GM13976 (cell line): ENCODE data around the gene TGM2.

Experiments
- DNase-seq: peaks from one replicate; pipeline ENCODE4 v3.0.0; 2012; ENCODE audit warnings: low spot score
- CTCF ChIP-seq: IDR thresholded peaks from 2 replicates; pipeline ENCODE4 v1.5.1; 2012; ENCODE audit warnings: borderline replicate concordance, mild to moderate bottlenecking; ENCODE audit not compliant: insufficient read depth; ENCODE audit errors: extremely low read depth, missing control alignments, control extremely low read depth
- in situ Hi-C: fragments of 300-500 bp; cut with MboI; formaldehyde crosslinking; loops from one replicate; pipeline ENCODE4 v1.12.0; 2022; ENCODE audit warnings: low sequenced_read_pairs, mixed read lengths, inconsistent platforms; ENCODE audit not compliant: unreplicated experiment

TGM2 gene

GRCh38 chr20:38135271-38135650, 29.8 kb downstream of the TGM2 start:
- TF ChIP-seq CTCF, result no peak
- in situ Hi-C loops, result no loop called here
- no peak for DNase-seq

GRCh38 chr20:38134427-38135270, 30.4 kb downstream of the TGM2 start:
- no peak for TF ChIP-seq CTCF
- no peak for DNase-seq
- in situ Hi-C loops, result no loop called here

- no peak for DNase-seq
- in situ Hi-C loops, result no loop called here
- no peak for TF ChIP-seq CTCF
Measured at GRCh38 chr20:38133680-38134426, 31.2 kb downstream of the TGM2 start.

- TF ChIP-seq CTCF, result no peak
- in situ Hi-C loops, result no loop called here
- DNase-seq, result no peak
Measured at GRCh38 chr20:38132910-38133501, 32.1 kb downstream of the TGM2 start.

GRCh38 chr20:38132156-38132909, 32.7 kb downstream of the TGM2 start:
- no peak for TF ChIP-seq CTCF
- no peak for DNase-seq
- in situ Hi-C loops, result no loop called here

- in situ Hi-C loops, result no loop called here
- TF ChIP-seq CTCF, result no peak
- DNase-seq, result no peak
Measured at GRCh38 chr20:38131588-38132121, 33.4 kb downstream of the TGM2 start.
